Epithelial cell of proximal tubule (primary cell): ENCODE data around the gene TP53TG5. TPM values are rescaled to one million over a fixed set of nuclear protein-coding genes. Genes with fewer than 3 reads are reported as not detected.

Source experiments
- DNase-seq: peaks from one replicate; pipeline ENCODE4 v3.0.0-alpha.2; 2011; ENCODE audit warnings: low read depth
- H3K4me3 ChIP-seq: 2 replicates; pipeline ENCODE4 v1.5.1; 2011; ENCODE audit warnings: low read depth, mild to moderate bottlenecking, low read length
- total RNA-seq: library from RNA; depleted of rRNA; stranded (reverse); fragments of >200 nt; gene quantifications from 2 replicates; pipeline ENCODE4 v1.2.3, GENCODE V29; 2015
- TF ChIP-seq, protein P1 (sequence below): conservative IDR thresholded peaks from 2 replicates; pipeline ENCODE4 v1.5.1; 2012; ENCODE audit warnings: low read depth, mild to moderate bottlenecking, low read length

Gene TP53TG5
- total RNA-seq, 1 donor from 2014 or later, result not detected

DNA sequence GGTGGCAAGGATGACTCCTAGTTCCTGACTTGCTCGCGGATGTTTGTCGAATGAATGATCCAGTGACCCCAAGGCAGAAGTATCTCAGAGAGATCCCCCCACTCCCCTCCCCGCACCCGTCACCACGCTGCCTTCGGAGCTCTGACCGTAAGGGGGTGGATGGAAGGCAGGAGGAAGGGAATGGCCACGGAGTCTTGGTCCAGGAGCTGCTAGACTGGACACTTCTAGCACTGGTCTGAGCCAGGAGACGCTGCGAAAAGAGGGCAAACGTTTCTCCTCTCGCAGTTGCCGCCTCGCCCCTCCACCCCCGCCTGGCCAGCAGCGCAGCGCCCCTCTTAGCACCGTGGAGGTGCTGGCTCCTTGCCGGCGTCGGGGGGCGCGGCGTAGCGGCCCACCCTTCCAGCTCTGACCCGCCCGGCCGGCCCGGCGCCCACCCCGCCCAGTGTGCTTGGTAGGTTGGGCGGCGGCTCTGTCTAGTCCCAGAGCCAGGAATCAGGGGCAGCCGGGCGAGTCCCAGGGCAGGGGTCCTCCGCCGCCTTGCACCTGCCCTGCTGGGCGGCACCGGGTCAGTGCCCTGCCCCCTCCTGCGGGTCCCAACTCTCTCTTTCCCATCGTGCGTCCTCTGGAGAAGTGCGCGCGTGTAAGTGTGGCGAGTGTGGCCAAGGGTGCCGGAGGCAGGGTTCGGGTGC, 27.6 kb upstream of the TP53TG5 start:
- TF ChIP-seq, protein P1, sequence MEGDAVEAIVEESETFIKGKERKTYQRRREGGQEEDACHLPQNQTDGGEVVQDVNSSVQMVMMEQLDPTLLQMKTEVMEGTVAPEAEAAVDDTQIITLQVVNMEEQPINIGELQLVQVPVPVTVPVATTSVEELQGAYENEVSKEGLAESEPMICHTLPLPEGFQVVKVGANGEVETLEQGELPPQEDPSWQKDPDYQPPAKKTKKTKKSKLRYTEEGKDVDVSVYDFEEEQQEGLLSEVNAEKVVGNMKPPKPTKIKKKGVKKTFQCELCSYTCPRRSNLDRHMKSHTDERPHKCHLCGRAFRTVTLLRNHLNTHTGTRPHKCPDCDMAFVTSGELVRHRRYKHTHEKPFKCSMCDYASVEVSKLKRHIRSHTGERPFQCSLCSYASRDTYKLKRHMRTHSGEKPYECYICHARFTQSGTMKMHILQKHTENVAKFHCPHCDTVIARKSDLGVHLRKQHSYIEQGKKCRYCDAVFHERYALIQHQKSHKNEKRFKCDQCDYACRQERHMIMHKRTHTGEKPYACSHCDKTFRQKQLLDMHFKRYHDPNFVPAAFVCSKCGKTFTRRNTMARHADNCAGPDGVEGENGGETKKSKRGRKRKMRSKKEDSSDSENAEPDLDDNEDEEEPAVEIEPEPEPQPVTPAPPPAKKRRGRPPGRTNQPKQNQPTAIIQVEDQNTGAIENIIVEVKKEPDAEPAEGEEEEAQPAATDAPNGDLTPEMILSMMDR, result no peak
- no peak for DNase-seq

DNA sequence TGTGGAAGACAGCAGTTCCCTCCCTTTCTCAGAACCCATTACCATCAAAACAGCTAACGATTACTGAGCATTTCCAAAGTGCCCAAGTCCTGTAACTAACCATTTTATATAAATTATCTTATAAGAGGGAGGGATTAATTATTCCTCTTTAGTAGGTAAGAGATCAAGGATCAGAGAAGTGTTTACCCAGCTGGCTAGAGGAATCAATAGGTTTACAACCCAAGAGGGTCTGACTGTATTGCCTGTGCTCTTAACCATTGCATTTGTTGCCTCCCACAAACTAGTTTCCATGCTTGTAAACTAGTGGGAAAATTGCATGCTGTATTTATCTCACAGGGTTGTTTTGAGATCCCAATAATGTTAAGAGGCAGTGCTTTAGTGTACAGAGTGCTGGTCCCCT, 26.3 kb upstream of the TP53TG5 start:
- H3K4me3 ChIP-seq, result no peak overlapping the region
- TF ChIP-seq, protein P1, result no peak
- DNase-seq, result no peak

More for the DNA sequence above, 27.6 kb upstream of the TP53TG5 start:
- H3K4me3 ChIP-seq, result peak overlapping the region; percentile 86

DNA sequence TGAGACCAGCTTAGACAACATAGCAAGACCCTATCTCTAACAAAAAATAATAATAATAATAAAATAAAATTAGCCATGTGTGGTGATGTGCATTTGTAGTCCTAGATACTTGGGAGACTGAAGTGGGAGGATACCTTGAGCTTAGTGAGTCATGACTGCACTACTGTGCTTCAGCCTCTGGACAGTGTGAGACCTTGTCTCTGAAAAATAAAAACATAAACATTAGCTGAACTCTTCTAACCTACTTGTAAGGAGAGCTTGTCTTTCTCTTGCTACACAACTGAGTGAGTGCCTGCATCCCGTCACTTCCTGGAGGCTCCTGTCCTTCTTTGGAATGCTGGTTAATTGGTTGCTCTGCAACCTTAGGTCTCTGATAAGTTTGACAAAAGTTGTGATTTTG, 24.8 kb upstream of the TP53TG5 start:
- no peak for DNase-seq

DNA sequence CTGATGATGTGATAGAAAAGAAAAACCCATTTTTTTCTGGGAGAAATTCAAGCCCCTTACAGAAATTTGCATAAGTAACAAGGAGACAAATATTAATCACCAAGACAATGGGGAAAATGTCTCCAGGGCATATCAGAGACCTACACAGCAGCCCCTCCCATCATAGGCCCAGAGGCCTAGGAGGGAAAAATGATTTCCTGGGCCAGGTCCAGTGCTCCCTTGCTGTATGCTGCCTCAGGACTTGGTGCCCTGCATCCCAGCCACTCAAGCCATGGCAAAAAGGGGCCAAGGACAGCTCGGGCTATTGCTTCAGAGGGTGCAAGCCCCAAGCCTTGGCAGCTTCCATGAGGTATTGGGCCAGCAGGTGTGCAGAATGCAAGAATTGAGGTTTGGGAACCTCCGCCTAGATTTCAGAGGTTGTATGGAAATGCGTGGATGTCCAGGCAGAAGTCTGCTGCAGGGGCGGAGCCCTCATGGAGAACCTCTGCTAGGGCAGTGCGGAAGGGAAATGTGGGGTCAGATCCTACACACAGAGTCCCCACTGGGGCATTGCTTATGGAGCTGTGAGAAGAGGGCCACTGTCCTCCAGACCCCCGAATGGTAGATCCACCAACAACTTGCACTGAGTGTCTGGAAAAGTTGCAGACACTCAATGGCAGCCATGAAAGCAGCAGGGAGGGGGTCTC, 22.4 kb upstream of the TP53TG5 start:
- TF ChIP-seq, protein P1, result no peak
- no peak overlapping the region for H3K4me3 ChIP-seq
- no peak for DNase-seq

More for the DNA sequence above, 24.8 kb upstream of the TP53TG5 start:
- H3K4me3 ChIP-seq, result no peak overlapping the region
- TF ChIP-seq, protein P1, result no peak

DNA sequence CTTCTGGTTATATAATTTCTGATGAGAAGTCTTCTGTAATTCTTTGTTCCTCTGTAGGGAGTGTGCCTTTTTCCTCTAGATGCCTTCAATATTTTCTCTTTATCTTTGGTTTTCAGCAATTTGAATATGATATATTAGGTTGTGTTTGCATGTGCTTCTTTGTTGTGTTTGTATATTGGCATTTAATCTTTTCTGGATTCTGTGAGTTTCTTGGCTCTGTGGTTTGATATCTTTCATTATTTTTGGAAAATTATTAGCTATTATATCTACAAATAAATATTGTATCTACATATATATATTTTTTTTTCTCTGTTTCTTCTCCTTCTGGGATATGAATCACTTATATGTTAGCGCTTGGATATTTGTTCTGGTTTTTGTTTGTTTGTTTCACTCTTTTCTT, 20.9 kb upstream of the TP53TG5 start:
- DNase-seq, result no peak
- TF ChIP-seq, protein P1, result no peak
- H3K4me3 ChIP-seq, result no peak overlapping the region

DNA sequence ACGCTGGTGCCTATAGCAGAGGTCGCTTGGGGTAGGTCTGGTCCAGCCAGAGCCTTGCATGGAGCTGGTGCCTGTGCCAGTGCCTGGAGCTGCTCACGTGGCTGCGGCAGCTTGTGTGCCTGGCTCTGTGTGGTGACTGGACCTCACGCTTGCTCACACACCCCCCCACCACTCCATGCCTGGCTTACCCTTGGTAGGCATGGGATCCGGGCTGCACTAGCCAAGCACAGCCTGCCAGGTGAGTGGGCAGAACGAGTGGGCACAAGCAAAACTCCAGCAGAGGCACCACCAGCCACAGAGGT, 16.9 kb upstream of the TP53TG5 start:
- no peak for DNase-seq
- H3K4me3 ChIP-seq, result no peak overlapping the region
- TF ChIP-seq, protein P1, result no peak
